HG02642 (cell line): ENCODE data around the gene TNFSF13.

Experiments
- ATAC-seq: cut with Tn5 transposase; IDR thresholded peaks from one replicate; pipeline ENCODE4 v1.9.1; 2021; ENCODE audit warnings: mild to moderate bottlenecking; ENCODE audit not compliant: unreplicated experiment, poor library complexity

TNFSF13 gene

DNA sequence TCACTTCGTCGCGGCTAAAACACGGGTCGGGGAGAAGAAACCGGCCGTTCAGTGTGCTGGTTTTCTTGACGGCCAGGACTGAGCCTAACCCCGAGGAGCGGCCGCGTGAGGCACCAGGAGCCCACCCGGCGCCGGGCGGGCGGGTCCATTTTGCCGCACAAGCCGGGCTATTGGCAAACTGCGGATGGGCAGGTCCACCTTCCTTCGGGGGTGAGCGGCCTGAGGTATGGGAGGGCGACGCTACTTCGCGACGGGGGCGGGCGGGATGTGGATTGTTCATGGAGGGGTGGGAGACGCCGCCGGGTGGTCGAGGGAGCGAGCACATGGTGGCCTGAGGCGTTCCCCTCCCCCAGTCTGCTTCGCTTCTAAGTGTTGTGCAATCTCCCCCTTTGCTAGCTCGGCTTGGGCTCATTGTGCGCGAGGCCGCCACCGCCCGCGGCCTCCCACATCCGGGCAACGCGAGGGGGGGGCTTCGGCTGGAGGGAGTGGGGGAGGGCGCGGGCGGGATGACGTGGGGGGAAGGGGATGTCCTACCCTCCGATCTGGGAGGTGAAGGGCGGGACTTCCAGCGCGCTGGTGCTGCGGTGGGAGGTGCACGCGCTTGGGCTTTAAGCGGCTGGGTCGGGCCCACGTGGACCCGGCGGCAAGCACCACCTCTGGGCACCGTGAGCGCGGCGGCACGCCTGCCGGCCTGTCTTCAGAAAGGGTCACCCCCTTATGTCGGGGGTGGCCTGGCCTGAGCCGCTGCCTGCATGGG, 15.0 kb downstream of the TNFSF13 start:
- peak; percentile 19 for ATAC-seq

DNA sequence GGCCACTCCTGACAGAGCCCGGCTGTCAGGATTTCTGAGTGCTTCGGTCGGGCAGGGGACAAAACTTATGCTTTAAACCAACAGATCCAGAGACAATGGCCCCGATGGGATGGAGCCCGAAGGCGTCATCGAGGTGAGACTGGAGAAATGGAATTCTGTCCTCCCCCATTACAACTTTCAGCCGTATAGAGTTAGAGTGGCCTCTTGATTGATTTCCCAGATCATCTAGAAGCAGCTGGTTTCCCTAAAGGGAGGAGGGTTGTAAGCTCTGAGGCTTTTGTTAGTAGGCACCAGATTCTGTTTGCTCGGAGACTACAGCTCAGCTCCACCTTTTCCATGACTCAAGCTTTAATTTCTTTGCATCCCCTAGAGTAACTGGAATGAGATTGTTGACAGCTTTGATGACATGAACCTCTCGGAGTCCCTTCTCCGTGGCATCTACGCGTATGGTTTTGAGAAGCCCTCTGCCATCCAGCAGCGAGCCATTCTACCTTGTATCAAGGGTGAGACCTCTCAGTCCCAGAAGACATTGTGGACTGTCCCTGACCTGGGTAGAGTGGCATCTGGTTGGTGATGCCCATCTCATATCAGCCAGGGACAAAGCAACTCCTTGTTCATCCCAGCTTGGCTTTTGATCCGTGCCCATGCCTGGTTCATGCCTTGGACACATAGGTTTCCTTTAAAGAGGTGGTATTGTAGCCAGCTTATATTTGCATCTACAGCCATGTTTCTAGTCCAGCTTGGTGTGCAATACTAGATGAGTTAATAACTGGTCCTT, 15.8 kb downstream of the TNFSF13 start:
- no peak for ATAC-seq

DNA sequence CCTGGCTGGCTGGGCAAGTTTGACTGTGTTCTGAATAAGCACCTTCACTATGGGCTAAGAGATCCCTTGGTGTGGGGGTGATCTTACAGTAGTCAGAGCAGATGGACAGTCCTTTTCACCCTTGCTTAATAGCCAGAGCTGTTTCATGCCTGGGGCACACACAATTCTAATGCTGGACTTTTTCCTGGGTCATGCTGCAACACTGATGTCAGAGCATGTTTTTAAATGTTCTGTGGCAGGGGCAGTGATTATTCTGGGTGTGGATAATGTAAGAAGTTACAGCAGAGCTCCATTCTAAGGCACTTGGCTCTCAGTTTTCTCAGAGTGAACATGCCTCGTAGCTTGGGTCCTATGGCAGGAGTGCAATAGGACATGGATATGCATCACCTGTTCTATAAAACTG, 16.9 kb downstream of the TNFSF13 start:
- ATAC-seq = no peak

DNA sequence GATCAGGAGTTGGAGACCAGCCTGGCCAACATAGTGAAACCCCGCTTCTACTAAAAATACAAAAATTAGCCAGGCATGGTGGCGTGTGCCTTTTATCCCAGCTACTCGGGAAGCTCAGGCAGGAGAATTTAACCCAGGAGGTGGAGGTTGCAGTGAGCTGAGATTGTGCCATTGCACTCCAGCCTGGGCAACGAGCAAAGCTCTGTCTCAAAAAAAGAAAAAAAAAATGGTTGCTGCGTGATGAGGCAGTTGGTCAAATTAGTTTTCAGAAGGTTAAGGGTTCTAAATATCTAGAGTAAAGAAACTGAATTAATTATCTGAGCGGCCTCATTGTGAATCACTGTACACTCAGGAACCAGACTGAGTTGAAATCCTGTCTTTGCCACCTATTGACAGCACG, 17.4 kb downstream of the TNFSF13 start:
- no peak for ATAC-seq

DNA sequence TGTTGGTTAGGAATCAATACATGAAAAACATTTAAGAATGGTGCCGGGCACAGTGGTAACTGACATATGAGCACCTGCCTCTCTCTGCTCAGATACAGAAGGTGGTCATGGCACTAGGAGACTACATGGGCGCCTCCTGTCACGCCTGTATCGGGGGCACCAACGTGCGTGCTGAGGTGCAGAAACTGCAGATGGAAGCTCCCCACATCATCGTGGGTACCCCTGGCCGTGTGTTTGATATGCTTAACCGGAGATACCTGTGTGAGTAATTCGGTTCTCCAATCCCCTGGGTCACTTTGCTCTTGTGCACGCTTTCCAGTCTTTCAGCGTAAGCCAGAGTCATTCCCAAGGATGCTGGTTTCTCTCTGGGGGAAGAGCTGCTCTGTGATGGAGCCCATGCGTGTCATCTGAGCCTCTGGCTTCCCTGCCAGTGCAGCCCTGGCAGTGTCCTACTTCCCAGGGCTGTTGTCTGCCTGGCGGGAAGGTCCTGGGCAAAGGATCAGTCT, 17.9 kb downstream of the TNFSF13 start:
- no peak for ATAC-seq

DNA sequence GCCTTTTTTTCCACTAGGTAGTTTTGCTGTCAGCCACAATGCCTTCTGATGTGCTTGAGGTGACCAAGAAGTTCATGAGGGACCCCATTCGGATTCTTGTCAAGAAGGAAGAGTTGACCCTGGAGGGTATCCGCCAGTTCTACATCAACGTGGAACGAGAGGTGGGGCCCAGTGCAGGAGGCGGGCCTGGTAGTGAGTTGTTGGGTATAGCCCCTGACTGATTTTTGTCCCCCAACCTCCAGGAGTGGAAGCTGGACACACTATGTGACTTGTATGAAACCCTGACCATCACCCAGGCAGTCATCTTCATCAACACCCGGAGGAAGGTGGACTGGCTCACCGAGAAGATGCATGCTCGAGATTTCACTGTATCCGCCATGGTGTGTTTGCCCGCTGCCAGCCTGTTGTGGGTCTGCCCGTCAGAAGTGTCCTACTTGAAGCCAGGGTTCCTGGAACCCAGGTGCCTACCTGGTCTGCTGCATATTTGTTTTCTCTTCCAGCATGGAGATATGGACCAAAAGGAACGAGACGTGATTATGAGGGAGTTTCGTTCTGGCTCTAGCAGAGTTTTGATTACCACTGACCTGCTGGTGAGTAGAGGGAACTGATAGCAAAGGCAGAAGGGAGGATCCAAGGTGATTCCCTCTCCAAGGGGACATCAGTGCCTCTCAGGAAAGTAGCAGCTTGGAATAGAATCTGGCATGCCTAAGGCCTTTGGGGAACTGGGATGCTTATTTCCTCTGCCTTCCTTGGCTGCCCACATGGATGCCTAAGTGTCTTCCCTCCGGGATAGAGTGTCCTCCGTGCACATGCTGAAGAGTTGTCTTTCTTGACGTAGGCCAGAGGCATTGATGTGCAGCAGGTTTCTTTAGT, 19.0 kb downstream of the TNFSF13 start:
- no peak for ATAC-seq

DNA sequence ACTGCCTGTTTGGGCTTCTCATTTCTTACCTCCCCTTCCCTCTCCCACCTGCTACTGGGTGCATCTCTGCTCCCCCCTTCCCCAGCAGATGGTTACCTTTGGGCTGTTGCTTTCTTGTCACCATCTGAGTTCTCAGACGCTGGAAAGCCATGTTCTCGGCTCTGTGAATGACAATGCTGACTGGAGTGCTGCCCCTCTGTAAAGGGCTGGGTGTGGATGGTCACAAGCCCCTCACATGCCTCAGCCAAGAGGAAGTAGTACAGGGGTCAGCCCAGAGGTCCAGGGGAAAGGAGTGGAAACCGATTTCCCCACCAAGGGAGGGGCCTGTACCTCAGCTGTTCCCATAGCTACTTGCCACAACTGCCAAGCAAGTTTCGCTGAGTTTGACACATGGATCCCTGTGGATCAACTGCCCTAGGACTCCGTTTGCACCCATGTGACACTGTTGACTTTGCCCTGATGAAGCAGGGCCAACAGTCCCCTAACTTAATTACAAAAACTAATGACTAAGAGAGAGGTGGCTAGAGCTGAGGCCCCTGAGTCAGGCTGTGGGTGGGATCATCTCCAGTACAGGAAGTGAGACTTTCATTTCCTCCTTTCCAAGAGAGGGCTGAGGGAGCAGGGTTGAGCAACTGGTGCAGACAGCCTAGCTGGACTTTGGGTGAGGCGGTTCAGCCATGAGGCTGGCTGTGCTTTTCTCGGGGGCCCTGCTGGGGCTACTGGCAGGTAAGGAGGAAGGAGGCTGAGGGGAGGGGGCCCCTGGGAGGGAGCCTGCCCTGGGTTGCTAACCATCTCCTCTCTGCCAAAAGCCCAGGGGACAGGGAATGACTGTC, 20.7 kb downstream of the TNFSF13 start, which contains the start of gene CD68:
TSS of gene CD68 (plus strand) at position 638 of the 833 bp plus-strand sequence. CDS start at position 678, 40 bp downstream.
- peak; percentile 35 for ATAC-seq

DNA sequence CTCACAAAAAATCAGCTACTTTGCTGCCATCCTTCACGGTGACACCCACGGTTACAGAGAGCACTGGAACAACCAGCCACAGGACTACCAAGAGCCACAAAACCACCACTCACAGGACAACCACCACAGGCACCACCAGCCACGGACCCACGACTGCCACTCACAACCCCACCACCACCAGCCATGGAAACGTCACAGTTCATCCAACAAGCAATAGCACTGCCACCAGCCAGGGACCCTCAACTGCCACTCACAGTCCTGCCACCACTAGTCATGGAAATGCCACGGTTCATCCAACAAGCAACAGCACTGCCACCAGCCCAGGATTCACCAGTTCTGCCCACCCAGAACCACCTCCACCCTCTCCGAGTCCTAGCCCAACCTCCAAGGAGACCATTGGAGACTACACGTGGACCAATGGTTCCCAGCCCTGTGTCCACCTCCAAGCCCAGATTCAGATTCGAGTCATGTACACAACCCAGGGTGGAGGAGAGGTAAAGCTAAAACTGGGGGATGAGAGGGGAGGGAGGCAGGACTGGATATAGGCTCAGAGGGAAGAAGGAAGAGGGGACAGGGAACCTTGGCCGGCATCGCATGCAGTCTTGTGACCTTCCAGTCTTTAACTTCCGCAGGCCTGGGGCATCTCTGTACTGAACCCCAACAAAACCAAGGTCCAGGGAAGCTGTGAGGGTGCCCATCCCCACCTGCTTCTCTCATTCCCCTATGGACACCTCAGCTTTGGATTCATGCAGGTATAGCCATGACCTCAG, 21.5 kb downstream of the TNFSF13 start:
- no peak for ATAC-seq

DNA sequence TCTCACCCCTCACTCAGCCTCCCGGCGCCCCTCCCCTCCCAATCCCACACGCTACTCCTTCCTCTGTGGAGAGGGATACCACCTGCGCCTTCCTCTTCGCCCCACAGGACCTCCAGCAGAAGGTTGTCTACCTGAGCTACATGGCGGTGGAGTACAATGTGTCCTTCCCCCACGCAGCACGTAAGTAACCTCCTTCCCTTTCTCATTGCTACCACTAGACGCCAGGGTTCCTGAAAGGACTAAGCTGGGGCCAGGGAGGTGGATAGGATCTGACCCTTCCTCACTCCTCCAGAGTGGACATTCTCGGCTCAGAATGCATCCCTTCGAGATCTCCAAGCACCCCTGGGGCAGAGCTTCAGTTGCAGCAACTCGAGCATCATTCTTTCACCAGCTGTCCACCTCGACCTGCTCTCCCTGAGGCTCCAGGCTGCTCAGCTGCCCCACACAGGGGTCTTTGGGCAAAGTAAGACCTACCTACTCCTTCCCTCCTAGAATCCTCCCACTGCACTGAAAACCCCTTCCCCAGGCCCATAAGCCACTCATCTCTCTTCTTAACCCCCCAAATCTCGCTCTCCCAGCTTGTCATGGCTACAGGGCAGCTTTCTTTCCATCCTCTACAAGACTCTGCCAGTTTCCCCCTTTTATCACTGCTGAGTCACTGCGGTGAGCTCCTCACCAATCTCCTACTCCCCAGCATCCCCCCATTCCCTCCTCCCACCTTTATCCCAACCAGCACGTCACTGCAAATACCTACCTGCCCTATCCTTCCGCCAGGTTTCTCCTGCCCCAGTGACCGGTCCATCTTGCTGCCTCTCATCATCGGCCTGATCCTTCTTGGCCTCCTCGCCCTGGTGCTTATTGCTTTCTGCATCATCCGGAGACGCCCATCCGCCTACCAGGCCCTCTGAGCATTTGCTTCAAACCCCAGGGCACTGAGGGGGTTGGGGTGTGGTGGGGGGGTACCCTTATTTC, 22.3 kb downstream of the TNFSF13 start:
- ATAC-seq = no peak

DNA sequence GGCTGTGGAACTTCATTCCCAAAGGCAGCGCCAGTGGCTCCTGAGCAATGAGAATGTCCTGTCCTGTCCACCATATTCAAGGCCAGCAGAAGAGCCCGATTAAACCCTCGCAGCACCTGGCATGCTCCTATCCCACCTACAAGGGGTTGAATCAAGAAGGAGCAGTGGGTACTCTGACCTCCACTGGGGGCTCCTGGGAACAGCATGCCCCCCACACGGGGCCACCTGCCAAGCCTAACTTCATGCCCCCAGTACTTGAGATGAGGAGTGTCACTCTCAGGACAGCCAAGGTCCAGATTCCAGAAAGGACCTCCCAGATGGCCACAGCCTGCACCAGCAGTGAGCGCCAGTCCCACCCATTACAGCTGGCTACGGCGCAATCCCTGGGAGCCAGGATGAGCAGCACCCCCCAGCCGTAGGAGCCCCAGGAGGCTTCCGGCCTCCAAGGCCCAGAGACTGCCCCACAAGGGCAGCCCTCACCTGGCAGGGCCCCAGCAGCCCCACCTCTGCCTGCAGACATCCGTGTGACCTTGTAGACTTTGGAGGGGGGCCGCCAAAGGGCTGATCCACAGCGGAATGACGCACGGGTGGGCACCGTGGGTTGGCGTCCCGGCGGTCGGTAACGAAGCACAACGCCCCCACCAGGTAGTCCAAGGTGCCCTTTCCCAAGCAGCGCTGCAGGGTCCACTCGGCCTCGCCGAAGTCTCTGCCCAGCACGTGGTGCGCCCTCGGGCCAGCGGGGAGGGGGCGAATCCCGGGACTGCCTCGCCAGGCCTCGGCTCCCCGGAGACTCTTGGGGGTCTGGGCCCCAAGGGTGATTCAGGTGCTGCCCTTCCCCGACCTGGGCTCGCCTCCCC, 24.1 kb downstream of the TNFSF13 start:
- ATAC-seq = no peak

DNA sequence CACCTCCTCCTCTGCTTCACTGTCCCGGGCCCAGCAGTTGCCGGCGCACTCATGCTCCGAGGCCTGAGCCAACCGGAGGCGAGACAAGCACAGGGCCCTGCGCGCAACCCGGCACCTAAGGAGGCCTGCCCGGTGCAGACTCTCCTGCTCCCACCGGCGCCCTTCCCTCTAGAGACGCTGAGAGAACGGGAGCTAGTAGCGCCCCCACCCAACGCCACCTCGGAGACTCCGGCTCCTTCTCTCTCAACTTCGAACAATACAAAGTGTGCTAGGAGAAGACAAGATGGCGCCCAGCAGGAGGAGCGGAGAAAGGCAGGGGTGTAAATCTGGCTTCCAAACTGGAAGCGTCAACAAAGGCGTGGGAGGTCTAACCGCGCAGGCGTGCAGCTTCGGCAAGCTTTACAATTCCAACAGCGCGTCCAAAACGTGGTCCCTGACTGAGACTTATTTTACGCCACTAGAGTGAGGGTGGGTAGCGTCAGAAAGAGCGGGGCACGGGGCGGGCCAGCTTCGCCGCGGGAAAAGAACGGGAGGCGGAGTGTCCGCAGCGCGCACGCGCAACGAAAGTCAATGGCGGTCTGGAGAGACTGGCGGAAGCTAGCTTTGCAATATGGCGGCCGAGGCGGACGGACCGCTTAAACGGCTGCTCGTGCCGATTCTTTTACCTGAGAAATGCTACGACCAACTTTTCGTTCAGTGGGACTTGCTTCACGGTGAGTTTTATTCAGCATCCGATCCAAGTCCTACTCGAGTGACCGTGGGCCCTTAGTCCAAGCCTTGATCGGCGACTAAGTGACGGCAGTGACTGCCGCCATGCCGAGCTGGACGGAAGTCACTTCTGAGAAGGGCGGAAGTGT, 24.9 kb downstream of the TNFSF13 start, which contains the start of gene MPDU1:
TSS of gene MPDU1 (plus strand) at position 600 of the 857 bp plus-strand sequence. CDS start at position 611, 11 bp downstream.
- ATAC-seq = peak; percentile 76

DNA sequence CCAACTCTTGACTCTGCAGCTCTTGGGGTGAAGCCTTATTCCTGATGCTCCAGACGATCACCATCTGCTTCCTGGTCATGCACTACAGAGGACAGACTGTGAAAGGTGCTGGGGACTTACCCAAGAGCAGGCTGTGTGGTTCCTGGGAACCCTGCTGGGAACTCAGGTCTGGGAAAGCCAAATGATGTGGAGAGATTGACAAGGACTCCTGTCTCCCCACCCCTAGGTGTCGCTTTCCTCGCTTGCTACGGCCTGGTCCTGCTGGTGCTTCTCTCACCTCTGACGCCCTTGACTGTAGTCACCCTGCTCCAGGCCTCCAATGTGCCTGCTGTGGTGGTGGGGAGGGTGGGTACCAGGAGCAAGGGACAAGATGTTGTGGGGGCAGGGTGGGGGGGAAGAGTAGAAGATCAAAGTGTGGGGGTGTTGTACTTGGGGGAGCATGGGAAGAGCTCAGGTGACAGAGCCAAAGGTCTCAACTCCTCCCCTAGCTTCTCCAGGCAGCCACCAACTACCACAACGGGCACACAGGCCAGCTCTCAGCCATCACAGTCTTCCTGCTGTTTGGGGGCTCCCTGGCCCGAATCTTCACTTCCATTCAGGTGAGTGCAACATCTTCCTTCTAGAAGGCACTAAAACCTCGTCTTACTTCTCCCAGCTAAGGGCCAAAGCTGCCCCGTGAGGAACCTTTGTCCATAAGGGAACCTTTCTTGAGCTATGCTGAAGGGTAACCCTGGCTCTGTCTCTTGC, 28.3 kb downstream of the TNFSF13 start:
- no peak for ATAC-seq

DNA sequence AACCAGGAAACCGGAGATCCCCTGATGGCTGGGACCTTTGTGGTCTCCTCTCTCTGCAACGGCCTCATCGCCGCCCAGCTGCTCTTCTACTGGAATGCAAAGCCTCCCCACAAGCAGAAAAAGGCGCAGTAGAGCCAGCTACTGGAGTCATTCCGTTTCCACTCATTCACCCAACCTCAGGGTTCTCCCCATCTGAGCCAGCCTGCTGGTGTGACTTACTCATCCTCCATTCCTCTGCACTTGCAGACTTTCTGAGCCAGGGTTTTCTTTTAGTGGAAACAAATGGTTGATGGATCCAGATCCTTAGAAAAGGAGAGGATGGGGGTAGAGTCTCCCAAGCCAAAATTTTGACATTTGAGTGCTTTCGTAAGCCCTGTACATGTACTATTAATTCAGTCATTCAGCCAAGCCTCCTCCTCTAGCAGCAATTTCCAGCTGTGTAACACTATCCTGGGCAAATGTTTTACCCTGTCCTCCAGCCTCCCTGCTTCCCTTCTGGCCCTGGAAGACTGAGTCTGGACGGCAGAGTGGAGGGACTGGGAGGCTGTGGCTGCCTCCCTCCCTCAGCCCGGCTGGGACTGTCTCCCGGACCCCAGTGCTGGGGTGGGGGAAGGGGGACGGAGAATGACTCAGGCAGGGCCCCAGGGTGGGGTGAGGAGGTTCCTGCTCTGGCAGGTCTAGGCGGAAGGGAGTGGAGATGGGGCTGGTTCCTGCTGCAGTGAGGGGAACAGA, 29.0 kb downstream of the TNFSF13 start:
- no peak for ATAC-seq

DNA sequence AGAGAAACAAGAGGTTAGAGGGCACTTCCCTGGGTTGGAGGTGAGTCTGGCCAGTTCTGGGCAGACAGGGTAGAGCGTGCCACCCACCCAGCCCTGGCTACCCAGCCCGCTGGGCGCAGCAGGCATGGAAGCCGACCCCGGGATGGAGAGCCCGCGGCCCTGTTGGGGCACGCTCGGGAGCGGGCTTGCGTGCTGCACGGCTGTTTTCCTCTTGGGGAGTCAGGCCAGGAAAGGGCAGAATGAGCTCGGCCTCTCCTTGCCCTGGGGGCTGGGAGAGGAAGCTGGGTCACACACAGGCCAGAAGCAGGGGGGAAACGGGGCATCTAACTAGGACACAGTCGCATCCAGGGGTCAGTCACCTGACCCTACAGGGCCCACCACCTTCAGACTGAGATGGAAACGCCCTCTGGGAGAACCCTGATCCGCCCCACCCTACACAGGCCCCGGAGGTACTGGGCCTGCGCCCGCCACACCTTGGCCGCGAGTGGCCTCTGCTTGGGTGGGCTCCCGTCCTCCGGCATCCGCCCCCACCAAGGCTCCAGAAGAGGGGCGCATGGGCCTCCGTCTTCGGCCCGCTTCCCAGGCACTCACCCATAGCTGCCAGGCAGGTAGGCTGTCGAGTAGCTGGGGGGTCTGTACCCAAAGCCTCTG, 30.1 kb downstream of the TNFSF13 start:
- no peak for ATAC-seq
